Measurements from ENCODE around the gene DCPS.

Gene DCPS

GRCh38 chr11:126345283-126345682 is 41.4 kb downstream of the DCPS start:
- no peak for DNase-seq (ENCODE audit: low spot score)

- DNase-seq (ENCODE audit: low spot score), result peak; percentile 91
Measured at GRCh38 chr11:126345759-126346585, 42.1 kb downstream of the DCPS start.

- no peak for DNase-seq (ENCODE audit: low spot score)
Measured at GRCh38 chr11:126346586-126346940, 42.7 kb downstream of the DCPS start.

GRCh38 chr11:126346946-126347345 is 43.1 kb downstream of the DCPS start:
- DNase-seq (ENCODE audit: low spot score), result peak; percentile 74

- peak; percentile 50 for DNase-seq (ENCODE audit: low spot score)
Measured at GRCh38 chr11:126347751-126348668, 44.1 kb downstream of the DCPS start.

GRCh38 chr11:126348806-126349582 is 45.1 kb downstream of the DCPS start:
- no peak for DNase-seq (ENCODE audit: low spot score)

- DNase-seq (ENCODE audit: low spot score), result no peak
Measured at GRCh38 chr11:126350836-126351235, 47.0 kb downstream of the DCPS start.

GRCh38 chr11:126352163-126352562 is 48.3 kb downstream of the DCPS start:
- no peak for DNase-seq (ENCODE audit: low spot score)

GRCh38 chr11:126352934-126353801 is 49.3 kb downstream of the DCPS start:
- peak; percentile 72 for DNase-seq (ENCODE audit: low spot score)

GRCh38 chr11:126354631-126355323 is 50.9 kb downstream of the DCPS start:
- DNase-seq (ENCODE audit: low spot score), result no peak

- DNase-seq (ENCODE audit: low spot score), result peak; percentile 29
Measured at GRCh38 chr11:126355324-126355925, 51.6 kb downstream of the DCPS start, which contains the start of gene ST3GAL4. Gene ST3GAL4, plus strand, starts transcription at chr11:126355686. Its CDS starts 50,470 bp downstream, at chr11:126406156.

- DNase-seq (ENCODE audit: low spot score), result no peak
Measured at GRCh38 chr11:126355926-126356897, 52.4 kb downstream of the DCPS start.

- no peak for DNase-seq (ENCODE audit: low spot score)
Measured at GRCh38 chr11:126357055-126357962, 53.4 kb downstream of the DCPS start.

GRCh38 chr11:126357969-126358762 is 54.3 kb downstream of the DCPS start:
- DNase-seq (ENCODE audit: low spot score), result no peak

GRCh38 chr11:126358763-126359160 is 54.9 kb downstream of the DCPS start:
- DNase-seq (ENCODE audit: low spot score), result no peak

- peak; percentile 39 for DNase-seq (ENCODE audit: low spot score)
Measured at GRCh38 chr11:126359431-126360048, 55.7 kb downstream of the DCPS start.
